CD4-positive, alpha-beta T cell treated with Interleukin-12 subunit alpha and Interleukin-12 subunit beta, for 1 hour (primary cell): ENCODE results near the gene SLC9B1.
"Not testable (repeated sequence)": the region's sequence is repeated elsewhere in the genome, so short reads cannot be mapped to it uniquely, and the experiment has no call there.

Experiments used
- DNase-seq: peaks from one replicate; pipeline ENCODE4 v3.0.0-alpha.2; 2020

SLC9B1 gene

DNA sequence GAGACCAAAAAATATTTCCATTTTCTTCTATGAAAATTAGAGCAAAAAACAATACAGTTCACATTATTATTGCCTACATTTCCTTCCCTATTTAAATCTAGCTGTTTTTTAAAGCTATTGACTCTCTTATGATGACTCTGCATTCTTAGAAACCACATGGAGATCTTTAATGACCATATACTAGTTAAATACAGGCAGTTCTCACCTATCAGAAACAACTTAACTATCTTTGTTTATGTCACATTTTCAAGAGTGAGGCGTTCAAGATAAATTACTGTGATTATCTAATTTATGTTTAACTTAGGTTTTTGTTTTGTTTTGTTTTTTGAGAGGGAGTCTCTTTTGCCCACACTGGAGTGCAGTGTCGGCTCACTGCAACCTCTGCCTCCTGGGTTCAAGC lies 147.7 kb downstream of the SLC9B1 start:
- DNase-seq, result no peak

DNA sequence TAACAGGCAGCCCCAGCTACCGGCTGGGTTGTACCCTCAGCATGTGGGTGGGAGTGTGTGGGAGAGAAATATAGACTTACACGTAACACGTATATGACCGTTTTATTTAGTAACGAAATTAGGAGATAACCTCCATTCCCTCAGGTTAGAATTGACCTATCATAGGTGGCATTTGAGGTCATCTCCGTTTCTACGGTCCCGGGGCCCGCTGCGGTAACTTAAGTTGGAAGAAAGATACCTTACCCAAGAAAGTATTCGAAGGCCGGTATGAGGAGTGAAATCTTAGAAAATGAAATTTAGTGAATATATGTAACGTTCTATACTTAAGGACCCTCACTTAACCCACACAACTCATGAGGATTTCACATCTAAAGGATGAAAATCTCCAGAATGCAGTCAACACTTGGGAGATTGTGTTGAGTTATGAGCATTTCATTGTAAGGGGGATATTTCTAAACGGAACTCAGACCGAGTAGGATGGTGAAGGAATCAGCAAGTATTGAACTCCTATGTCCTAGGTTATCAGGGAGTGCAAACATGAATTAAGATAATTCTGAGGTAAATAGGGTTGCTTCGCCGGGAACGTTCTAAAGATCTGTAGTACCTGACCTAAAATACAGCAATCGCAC lies 149.8 kb downstream of the SLC9B1 start:
- peak; percentile 8 for DNase-seq

DNA sequence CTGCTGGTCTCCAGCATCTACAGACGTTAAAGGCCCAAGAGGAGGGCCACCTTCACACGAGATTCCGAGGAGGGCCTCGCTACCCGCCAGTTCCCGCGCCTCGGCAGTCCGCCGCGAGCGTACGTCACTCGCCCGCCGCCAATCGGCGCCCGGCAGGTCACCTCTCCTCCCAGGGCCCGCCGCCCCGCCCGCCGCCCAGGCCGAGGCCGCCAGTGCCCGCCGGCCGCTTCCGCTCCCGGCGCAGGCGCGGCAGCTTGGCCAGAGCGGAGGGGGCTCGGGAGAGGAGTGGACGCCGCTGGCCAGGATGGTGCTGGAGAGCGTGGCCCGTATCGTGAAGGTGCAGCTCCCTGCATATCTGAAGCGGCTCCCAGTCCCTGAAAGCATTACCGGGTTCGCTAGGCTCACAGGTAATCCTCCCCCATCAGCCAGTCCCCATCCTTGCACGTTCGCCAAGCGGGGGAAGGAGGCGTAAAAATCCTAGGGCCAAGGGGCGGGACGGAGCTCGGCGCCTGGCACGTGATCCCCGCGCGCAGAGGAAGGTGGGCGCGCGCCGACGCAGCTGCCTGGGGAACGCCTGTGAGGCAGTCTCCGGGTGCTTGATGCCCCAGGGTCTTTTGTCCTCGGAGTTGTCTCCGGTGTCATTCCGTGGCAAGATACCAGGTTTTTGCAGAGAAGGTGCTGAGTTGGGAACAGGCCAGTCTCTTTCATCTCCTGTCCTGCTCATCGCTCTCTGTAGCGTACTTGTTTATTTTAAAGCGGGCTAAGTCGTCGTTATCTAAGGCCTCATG lies 150.5 kb downstream of the SLC9B1 start, which contains the start of gene CISD2:
Gene CISD2 (plus strand): TSS at position 212 of the 788 bp plus-strand sequence. CDS start 93 bp downstream, at position 305.
- peak; percentile 91 for DNase-seq

DNA sequence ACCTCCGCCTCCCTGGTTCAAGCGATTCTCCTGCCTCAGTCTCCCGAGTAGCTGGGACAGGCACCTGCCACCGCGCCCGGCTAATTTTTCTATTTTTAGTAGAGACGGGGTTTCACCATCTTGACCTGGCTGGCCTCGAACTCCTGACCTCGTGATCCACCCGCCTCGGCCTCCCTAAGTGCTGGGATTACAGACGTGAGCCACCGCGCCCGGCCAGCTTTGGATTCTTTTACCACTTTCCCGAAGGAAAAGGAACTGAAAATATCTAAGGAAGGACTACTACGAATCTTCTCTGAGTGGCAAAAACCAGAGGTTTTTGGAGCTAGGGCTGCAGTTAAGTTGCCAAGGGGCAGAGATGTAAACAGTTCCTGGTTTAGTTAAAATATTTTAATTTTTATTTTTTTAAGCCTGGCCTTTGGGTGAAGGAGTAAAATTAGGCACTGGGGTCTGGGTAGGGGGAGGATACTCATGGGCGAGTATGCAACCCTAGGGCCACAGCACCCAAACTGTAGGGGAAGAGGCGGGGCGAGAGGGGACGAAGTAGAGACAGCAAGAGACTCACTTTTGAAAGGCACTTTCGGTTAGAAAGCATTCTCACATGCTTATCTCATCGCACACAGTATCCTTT lies 151.2 kb downstream of the SLC9B1 start:
- DNase-seq, result peak; percentile 20

- no peak for DNase-seq
Measured at GRCh38 chr4:102867278-102868152, 152.0 kb downstream of the SLC9B1 start.

- not testable (repeated sequence) for DNase-seq
Measured at GRCh38 chr4:102865327-102865726, 154.2 kb downstream of the SLC9B1 start.

GRCh38 chr4:102862747-102863146 lies 156.8 kb downstream of the SLC9B1 start:
- no peak for DNase-seq

GRCh38 chr4:102862016-102862415 lies 157.5 kb downstream of the SLC9B1 start:
- DNase-seq, result no peak

DNA sequence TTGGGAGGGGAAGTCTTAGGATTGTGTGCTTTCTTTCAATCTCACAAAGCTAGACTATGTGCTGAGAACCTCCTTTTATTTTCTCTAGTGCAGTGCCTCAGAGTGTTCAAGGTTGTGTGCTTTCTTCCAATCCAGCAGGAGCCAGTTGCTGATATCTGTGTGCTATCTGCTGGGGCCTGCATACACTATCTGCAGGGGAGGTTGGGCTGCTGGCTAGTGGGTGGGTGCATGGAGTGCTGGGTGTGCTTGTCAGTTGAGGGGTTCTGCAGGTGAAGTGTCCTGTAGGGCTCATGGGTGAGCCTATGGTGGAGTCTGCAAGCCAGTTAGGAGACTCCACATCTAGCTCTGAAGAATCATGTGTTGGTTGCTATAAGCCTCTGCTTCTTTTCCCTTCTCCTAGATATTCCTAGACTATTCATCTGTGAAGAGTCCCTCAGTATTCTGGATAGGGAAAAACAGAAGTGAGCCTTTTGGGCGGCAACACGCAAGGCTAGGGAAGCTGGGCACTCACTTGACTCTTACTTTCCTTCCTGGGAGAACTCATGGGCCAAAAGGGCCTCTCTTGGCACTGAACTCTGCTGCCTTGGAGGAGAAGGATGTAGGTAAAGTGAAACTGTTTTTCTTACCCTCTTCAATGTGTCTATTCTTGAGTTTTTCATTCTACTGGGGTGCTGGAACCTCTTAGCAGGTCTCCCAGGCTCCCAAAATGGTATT lies 158.7 kb downstream of the SLC9B1 start:
- no peak for DNase-seq

- no peak for DNase-seq
Measured at GRCh38 chr4:102858828-102859464, 160.6 kb downstream of the SLC9B1 start.
